GM10266 (cell line): Measurements from ENCODE around the gene GPHN.

Experiments
- DNase-seq: peaks from one replicate; pipeline ENCODE4 v3.0.0; 2012; ENCODE audit errors: extremely low spot score
- CTCF ChIP-seq: IDR thresholded peaks from 2 replicates; pipeline ENCODE4 v1.5.1; 2012; ENCODE audit warnings: mild to moderate bottlenecking, low read depth; ENCODE audit not compliant: control insufficient read depth, insufficient read depth; ENCODE audit errors: missing control alignments

The GPHN gene

GRCh38 chr14:67141146-67141900 is 633.4 kb downstream of the GPHN start:
- no peak for DNase-seq
- no peak for TF ChIP-seq CTCF

- DNase-seq = no peak
- no peak for TF ChIP-seq CTCF
Observed at GRCh38 chr14:67151082-67151666, 643.2 kb downstream of the GPHN start.

GRCh38 chr14:67158566-67158965 is 650.6 kb downstream of the GPHN start:
- no peak for TF ChIP-seq CTCF
- no peak for DNase-seq

- TF ChIP-seq CTCF = no peak
- no peak for DNase-seq
Observed at GRCh38 chr14:67162385-67162784, 654.4 kb downstream of the GPHN start.

GRCh38 chr14:67166450-67166853 is 658.5 kb downstream of the GPHN start:
- DNase-seq = peak; percentile 12
- TF ChIP-seq CTCF = peak; percentile 66

GRCh38 chr14:67167420-67168109 is 659.6 kb downstream of the GPHN start:
- no peak for TF ChIP-seq CTCF
- DNase-seq = no peak

- no peak for DNase-seq
- no peak for TF ChIP-seq CTCF
Observed at GRCh38 chr14:67168110-67168441, 660.1 kb downstream of the GPHN start.
